ENCODE results near the gene INTS2. TPM values are rescaled to one million over a fixed set of nuclear protein-coding genes. Genes with fewer than 3 reads are reported as not detected.

INTS2 gene
- total RNA-seq, 4 donors from 2014 or later, result 3.3 to 12.0 (median 6.1) TPM

DNA sequence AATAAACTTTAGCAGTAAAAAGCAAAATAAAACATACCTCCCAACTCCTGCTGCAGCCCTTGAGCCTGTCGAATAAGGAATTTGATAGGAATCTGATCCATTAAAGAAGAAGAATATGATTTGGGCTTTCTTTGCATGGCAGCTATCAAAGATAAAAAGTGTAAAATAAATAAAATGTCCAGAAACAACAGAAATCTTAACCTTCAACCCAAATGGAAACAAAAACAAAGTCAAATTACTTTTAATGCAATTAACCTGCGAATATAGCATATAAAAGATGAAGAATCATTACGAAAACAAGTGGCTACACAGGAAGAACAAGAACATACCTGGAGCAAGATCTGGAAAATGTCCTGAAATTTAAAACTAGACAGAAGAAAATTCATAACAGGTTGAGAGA lies 42.9 kb downstream of the INTS2 start:
- H3K27ac ChIP-seq, result no peak overlapping the region
- DNase-seq (no peak), ATAC-seq (no peak)
- H3K4me3 ChIP-seq, result no peak overlapping the region
- H3K4me1 ChIP-seq, result no peaks in the 10 kb centered on the region
- in situ Hi-C loops (cut with MboI; ENCODE audit: low sequenced_read_pairs in 4 of 4), result no loop called here
- peaks cover 0 to 65% of the 10 kb centered on the region in 2 donors for H3K36me3 ChIP-seq
- intact Hi-C loops (cut with DNase I; ENCODE audit: low total_unique reads), result no loop called here
- no peak for TF ChIP-seq POLR2A (IDR thresholded peaks at IDR 0.05)
- TF ChIP-seq, protein P1, sequence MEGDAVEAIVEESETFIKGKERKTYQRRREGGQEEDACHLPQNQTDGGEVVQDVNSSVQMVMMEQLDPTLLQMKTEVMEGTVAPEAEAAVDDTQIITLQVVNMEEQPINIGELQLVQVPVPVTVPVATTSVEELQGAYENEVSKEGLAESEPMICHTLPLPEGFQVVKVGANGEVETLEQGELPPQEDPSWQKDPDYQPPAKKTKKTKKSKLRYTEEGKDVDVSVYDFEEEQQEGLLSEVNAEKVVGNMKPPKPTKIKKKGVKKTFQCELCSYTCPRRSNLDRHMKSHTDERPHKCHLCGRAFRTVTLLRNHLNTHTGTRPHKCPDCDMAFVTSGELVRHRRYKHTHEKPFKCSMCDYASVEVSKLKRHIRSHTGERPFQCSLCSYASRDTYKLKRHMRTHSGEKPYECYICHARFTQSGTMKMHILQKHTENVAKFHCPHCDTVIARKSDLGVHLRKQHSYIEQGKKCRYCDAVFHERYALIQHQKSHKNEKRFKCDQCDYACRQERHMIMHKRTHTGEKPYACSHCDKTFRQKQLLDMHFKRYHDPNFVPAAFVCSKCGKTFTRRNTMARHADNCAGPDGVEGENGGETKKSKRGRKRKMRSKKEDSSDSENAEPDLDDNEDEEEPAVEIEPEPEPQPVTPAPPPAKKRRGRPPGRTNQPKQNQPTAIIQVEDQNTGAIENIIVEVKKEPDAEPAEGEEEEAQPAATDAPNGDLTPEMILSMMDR (IDR thresholded peaks at IDR 0.05 in 4 of 5, conservative IDR thresholded peaks at IDR 0.05 in 1 of 5), result no peak
- no peaks in the 10 kb centered on the region for H3K27me3 ChIP-seq
- no peaks in the 10 kb centered on the region for H3K9me3 ChIP-seq

DNA sequence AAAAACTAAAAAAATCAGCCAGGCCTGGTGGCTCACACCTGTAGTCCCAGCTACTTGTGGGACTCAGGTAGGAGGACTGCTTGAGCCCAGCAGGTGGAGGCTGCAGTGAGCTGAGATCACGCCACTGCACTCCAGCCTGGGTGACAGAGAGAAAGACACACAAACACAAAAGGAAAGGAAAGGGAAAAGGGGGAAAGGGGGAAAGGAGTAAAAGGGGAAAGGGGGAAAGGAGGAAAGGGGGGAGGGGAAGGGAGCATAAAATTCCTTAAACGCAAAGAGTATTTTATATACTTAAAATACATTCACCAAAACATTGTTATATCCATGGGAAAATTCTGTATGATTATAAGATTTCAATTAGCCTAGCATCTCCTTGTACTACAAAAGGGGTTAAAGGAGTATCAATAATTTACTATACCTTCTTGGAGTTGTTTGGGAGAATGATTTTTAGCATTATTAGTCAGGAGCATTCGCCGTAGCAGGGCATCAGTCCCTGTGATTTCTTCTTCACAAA lies 47.1 kb downstream of the INTS2 start:
- Histone ChIP-seq H3K4me3 (no peak overlapping the region), H3K27ac (no peak overlapping the region), H3K9me3 (no peaks in the 10 kb centered on the region), H3K4me1 (no peaks in the 10 kb centered on the region), H3K27me3 (no peaks in the 10 kb centered on the region), H3K36me3 (peaks cover 0 to 51% of the 10 kb centered on the region in 2 donors)
- in situ Hi-C loops (cut with MboI; ENCODE audit: low sequenced_read_pairs in 4 of 4) (no loop called here), intact Hi-C loops (cut with DNase I; ENCODE audit: low total_unique reads) (no loop called here)
- no peak for TF ChIP-seq POLR2A (IDR thresholded peaks at IDR 0.05)
- TF ChIP-seq, protein P1 (IDR thresholded peaks at IDR 0.05 in 4 of 5, conservative IDR thresholded peaks at IDR 0.05 in 1 of 5), result no peak
- ATAC-seq (no peak), DNase-seq (no peak)

DNA sequence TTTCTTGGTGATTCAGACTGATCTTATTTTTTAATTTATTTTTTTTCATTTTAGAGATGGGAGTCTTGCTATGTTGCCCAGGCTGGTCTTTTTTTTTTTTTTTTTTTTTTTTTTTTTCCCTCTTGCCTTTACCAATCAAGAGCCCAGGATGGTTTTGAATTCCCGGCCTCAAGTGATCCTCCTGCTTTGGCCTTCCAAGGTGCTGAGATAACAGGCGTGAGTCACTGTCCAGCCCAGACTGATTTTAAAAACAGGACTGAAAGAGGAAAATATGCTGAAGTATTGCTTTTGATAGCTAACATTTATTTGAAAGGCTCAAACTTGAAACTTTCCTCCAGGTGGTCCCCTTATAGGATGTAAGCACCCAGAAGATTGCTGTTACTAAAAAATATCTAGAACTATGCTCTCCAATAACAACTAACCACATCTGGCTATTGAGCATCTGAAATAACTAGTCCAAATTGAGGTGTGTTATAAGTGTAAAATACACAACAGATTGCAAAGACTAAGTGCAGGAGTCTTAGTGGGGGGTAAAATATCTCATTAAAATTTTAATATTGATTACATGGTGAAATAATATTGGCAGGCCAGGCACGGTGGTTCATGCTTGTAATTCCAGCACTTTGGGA lies 48.7 kb downstream of the INTS2 start:
- in situ Hi-C loops (cut with MboI; ENCODE audit: low sequenced_read_pairs in 4 of 4) (no loop called here), intact Hi-C loops (cut with DNase I; ENCODE audit: low total_unique reads) (no loop called here)
- ATAC-seq (no peak), DNase-seq (no peak)
- H3K4me3 ChIP-seq, result no peak overlapping the region
- H3K36me3 ChIP-seq, result peaks cover 0 to 49% of the 10 kb centered on the region in 2 donors
- no peak overlapping the region for H3K27ac ChIP-seq
- H3K9me3 ChIP-seq, result no peaks in the 10 kb centered on the region
- no peaks in the 10 kb centered on the region for H3K27me3 ChIP-seq
- no peaks in the 10 kb centered on the region for H3K4me1 ChIP-seq
- no peak for TF ChIP-seq POLR2A (IDR thresholded peaks at IDR 0.05)
- TF ChIP-seq, protein P1 (IDR thresholded peaks at IDR 0.05 in 4 of 5, conservative IDR thresholded peaks at IDR 0.05 in 1 of 5), result no peak

DNA sequence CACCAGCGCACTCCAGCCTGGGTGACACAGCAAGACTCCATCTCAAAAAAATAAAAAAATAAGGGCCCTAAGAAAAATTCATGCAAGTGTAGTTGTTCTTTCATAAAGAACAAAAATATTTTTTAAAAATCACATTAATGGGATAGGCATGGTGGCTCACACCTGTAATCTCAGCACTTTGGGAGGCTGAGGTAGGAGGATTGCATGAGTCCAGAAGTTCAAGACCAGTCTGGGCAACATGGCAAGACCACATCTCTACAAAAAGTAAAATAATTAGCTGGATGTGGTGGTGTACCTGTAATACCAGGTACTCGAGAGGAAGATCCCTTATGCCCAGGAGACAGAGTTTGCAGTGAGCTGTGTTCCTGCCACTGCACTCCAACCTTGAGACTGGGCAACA lies 49.3 kb downstream of the INTS2 start:
- Histone ChIP-seq H3K27ac (no peak overlapping the region), H3K4me1 (no peaks in the 10 kb centered on the region), H3K27me3 (no peaks in the 10 kb centered on the region), H3K36me3 (peaks cover 0 to 47% of the 10 kb centered on the region in 2 donors), H3K4me3 (no peak overlapping the region), H3K9me3 (no peaks in the 10 kb centered on the region)
- no peak for TF ChIP-seq POLR2A (IDR thresholded peaks at IDR 0.05)
- TF ChIP-seq, protein P1 (IDR thresholded peaks at IDR 0.05 in 4 of 5, conservative IDR thresholded peaks at IDR 0.05 in 1 of 5), result no peak
- no peak for DNase-seq
- in situ Hi-C loops (cut with MboI; ENCODE audit: low sequenced_read_pairs in 4 of 4) (no loop called here), intact Hi-C loops (cut with DNase I; ENCODE audit: low total_unique reads) (no loop called here)
- ATAC-seq, result no peak

Measured in gastrocnemius medialis (tissue), 4 donors.